Measurements from ENCODE around the gene SULT1C4.
"Not testable (repeated sequence)": the region's sequence is repeated elsewhere in the genome, so short reads cannot be mapped to it uniquely, and the experiment has no call there.

DNA sequence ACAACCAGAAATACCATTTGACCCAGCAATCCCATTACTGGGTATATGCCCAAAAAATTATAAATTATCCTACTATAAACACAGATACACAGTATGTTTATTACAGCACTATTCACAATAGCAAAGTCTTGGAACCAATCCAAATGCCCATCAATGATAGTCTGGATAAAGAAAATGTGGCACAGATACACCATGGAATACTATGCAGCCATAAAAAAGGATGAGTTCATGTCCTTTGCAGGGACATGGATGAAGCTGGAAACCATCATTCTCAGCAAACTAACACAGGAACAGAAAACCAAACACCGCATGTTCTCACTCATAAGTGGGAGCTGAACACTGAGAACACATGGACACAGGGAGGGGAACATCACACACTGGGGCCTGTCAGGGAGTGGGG lies 57.8 kb downstream of the SULT1C4 start:
- TF ChIP-seq, protein P1, sequence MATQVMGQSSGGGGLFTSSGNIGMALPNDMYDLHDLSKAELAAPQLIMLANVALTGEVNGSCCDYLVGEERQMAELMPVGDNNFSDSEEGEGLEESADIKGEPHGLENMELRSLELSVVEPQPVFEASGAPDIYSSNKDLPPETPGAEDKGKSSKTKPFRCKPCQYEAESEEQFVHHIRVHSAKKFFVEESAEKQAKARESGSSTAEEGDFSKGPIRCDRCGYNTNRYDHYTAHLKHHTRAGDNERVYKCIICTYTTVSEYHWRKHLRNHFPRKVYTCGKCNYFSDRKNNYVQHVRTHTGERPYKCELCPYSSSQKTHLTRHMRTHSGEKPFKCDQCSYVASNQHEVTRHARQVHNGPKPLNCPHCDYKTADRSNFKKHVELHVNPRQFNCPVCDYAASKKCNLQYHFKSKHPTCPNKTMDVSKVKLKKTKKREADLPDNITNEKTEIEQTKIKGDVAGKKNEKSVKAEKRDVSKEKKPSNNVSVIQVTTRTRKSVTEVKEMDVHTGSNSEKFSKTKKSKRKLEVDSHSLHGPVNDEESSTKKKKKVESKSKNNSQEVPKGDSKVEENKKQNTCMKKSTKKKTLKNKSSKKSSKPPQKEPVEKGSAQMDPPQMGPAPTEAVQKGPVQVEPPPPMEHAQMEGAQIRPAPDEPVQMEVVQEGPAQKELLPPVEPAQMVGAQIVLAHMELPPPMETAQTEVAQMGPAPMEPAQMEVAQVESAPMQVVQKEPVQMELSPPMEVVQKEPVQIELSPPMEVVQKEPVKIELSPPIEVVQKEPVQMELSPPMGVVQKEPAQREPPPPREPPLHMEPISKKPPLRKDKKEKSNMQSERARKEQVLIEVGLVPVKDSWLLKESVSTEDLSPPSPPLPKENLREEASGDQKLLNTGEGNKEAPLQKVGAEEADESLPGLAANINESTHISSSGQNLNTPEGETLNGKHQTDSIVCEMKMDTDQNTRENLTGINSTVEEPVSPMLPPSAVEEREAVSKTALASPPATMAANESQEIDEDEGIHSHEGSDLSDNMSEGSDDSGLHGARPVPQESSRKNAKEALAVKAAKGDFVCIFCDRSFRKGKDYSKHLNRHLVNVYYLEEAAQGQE (IDR thresholded peaks at IDR 0.05; ENCODE audit: insufficient read depth in 1 of 2, low read depth in 2 of 2, low read length in 1 of 2) = not testable (repeated sequence)
- TF ChIP-seq, protein P2, sequence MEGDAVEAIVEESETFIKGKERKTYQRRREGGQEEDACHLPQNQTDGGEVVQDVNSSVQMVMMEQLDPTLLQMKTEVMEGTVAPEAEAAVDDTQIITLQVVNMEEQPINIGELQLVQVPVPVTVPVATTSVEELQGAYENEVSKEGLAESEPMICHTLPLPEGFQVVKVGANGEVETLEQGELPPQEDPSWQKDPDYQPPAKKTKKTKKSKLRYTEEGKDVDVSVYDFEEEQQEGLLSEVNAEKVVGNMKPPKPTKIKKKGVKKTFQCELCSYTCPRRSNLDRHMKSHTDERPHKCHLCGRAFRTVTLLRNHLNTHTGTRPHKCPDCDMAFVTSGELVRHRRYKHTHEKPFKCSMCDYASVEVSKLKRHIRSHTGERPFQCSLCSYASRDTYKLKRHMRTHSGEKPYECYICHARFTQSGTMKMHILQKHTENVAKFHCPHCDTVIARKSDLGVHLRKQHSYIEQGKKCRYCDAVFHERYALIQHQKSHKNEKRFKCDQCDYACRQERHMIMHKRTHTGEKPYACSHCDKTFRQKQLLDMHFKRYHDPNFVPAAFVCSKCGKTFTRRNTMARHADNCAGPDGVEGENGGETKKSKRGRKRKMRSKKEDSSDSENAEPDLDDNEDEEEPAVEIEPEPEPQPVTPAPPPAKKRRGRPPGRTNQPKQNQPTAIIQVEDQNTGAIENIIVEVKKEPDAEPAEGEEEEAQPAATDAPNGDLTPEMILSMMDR (IDR thresholded peaks at IDR 0.05) = not testable (repeated sequence)
- TF ChIP-seq TCF7L2, POLR2AphosphoS5 (IDR thresholded peaks at IDR 0.05; ENCODE audit: low read depth, low read length): not testable (repeated sequence)

Data from Panc1 (cell line).